Measurements from ENCODE around the gene ST3GAL5. TPM values are rescaled to one million over a fixed set of nuclear protein-coding genes. Genes with fewer than 3 reads are reported as not detected.
A peak's percentile ranks its signal among the peaks of the same experiment; 100 is the strongest.

The ST3GAL5 gene
- total RNA-seq, 1 donor from 2014 or later, result 20.0 TPM

DNA sequence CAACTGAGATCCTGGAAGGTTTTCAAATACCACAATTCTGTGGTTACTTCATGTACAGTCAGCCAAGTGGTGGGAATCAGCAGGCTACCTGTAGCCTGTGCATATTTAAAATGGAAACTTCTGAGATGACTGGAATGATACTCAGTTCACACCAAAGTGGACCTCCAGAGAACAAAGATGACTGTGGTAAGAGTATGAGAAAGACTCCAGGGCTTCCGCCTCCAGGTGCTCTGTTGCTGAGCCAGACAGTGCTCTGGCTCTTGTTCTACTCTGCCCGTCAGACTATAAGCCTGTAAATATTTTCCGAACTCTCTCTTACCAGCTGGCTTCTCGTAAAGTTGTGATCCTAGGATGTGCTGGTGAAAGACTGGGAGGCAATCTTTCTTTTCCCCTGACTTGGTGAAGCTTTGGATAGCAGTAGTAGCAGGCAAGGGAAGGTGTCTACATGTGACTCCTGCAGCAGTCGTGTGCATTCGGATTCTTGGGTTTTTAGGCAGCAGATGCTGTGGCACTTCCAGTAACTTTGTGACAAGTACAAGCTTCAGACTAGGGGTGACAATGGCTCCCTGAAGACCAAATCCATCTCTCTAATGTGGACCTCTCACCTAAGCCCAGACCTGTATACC lies 23.1 kb downstream of the ST3GAL5 start:
- peaks cover 15% of the 10 kb centered on the region for H3K4me1 Mint-ChIP-seq (ENCODE audit: low read depth, unreplicated experiment)
- no peak overlapping the region for H3K4me3 Mint-ChIP-seq (ENCODE audit: unreplicated experiment)
- H3K27me3 Mint-ChIP-seq (ENCODE audit: low read depth, unreplicated experiment), result no peaks in the 10 kb centered on the region
- FAIRE-seq (no peak), DNase-seq (ENCODE audit: low read depth) (peak; percentile 92)
- peaks cover 4% of the 10 kb centered on the region for H3K36me3 ChIP-seq (ENCODE audit: insufficient read depth, low read length)
- H3K4me2 ChIP-seq (ENCODE audit: low read length), result peak overlapping the region; percentile 2
- no peaks in the 10 kb centered on the region for H3K9me3 ChIP-seq (ENCODE audit: insufficient read depth, low read depth, low read length)
- TF ChIP-seq CTCF (IDR thresholded peaks at IDR 0.05; ENCODE audit: insufficient read depth, low read depth, low read length), result no peak
- peaks cover 7% of the 10 kb centered on the region for H3K36me3 Mint-ChIP-seq (ENCODE audit: low read depth, unreplicated experiment)
- no peak overlapping the region for H3K9ac ChIP-seq (ENCODE audit: low read length)
- no peaks in the 10 kb centered on the region for H3K9me3 Mint-ChIP-seq (ENCODE audit: unreplicated experiment)
- peaks cover 21% of the 10 kb centered on the region for H3K4me1 ChIP-seq (ENCODE audit: insufficient read depth, low read length)
- no peak overlapping the region for H3K4me3 ChIP-seq (ENCODE audit: insufficient read depth, low read depth, low read length)
- no peak overlapping the region for H3K27ac ChIP-seq (ENCODE audit: low read depth, low read length)
- H3K27ac Mint-ChIP-seq (ENCODE audit: unreplicated experiment), result no peak overlapping the region
- no peak overlapping the region for H2AFZ ChIP-seq (ENCODE audit: low read depth, low read length)
- no peaks in the 10 kb centered on the region for H3K27me3 ChIP-seq (ENCODE audit: insufficient read depth, low read length)
- H4K20me1 ChIP-seq (ENCODE audit: insufficient read depth, low read length), result peaks cover 36% of the 10 kb centered on the region
- H3K79me2 ChIP-seq (ENCODE audit: insufficient read depth, low read length), result peaks cover 7% of the 10 kb centered on the region

DNA sequence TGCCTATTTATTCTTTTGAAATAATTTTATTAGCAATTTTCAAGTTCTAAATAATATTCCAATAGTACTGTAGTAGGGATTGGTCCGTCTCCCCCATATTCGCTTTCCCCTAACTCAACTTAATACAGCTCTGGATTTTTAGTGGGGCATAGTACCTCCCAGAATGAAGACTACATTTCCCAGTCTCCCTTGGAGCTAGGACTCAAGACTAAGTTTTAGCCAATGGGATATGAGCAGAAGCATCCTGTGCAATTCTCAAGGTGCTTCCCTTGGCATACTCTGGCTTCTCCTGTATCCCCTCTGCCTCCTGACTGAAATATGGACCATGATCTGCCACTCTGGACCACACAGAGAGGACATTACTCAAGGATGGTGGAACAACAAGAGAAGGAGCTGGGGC lies 24.1 kb downstream of the ST3GAL5 start:
- no peak overlapping the region for H3K4me3 Mint-ChIP-seq (ENCODE audit: unreplicated experiment)
- Histone ChIP-seq H3K4me3 (ENCODE audit: insufficient read depth, low read depth, low read length) (no peak overlapping the region), H3K79me2 (ENCODE audit: insufficient read depth, low read length) (peaks cover 5% of the 10 kb centered on the region), H3K36me3 (ENCODE audit: insufficient read depth, low read length) (peaks cover 4% of the 10 kb centered on the region), H4K20me1 (ENCODE audit: insufficient read depth, low read length) (peaks cover 36% of the 10 kb centered on the region), H2AFZ (ENCODE audit: low read depth, low read length) (no peak overlapping the region), H3K9ac (ENCODE audit: low read length) (no peak overlapping the region), H3K9me3 (ENCODE audit: insufficient read depth, low read depth, low read length) (no peaks in the 10 kb centered on the region), H3K4me2 (ENCODE audit: low read length) (no peak overlapping the region), H3K4me1 (ENCODE audit: insufficient read depth, low read length) (peaks cover 21% of the 10 kb centered on the region), H3K27me3 (ENCODE audit: insufficient read depth, low read length) (no peaks in the 10 kb centered on the region), H3K27ac (ENCODE audit: low read depth, low read length) (no peak overlapping the region)
- FAIRE-seq (no peak), DNase-seq (ENCODE audit: low read depth) (no peak)
- no peak for TF ChIP-seq EZH2 (IDR thresholded peaks at IDR 0.05; ENCODE audit: insufficient read depth, low read length)
- TF ChIP-seq CTCF (IDR thresholded peaks at IDR 0.05; ENCODE audit: insufficient read depth, low read depth, low read length), result no peak
- no peaks in the 10 kb centered on the region for H3K27me3 Mint-ChIP-seq (ENCODE audit: low read depth, unreplicated experiment)
- H3K9me3 Mint-ChIP-seq (ENCODE audit: unreplicated experiment), result no peaks in the 10 kb centered on the region
- no peak overlapping the region for H3K27ac Mint-ChIP-seq (ENCODE audit: unreplicated experiment)
- H3K4me1 Mint-ChIP-seq (ENCODE audit: low read depth, unreplicated experiment), result peaks cover 15% of the 10 kb centered on the region
- peaks cover 7% of the 10 kb centered on the region for H3K36me3 Mint-ChIP-seq (ENCODE audit: low read depth, unreplicated experiment)

DNA sequence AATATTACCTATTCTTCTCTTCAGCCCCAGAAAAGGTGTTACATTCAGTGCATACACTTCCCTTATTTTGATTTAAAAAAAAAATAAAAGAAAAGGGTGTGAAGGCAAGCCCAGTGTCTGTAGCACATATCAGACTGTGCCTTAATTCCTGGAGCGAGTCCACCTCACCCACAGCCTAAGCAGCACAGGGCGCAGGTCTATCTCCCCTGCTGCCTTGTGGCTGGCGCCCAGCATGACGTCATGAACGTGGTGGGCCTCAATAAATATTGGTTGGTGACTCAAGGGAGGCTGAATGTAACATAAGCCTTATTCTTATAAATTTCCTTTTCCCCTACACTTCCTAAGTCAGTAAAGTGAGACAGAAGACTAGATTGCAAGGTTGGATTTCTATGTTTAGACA lies 26.4 kb downstream of the ST3GAL5 start:
- H3K27me3 ChIP-seq (ENCODE audit: insufficient read depth, low read length), result no peaks in the 10 kb centered on the region
- peaks cover 21% of the 10 kb centered on the region for H3K4me1 ChIP-seq (ENCODE audit: insufficient read depth, low read length)
- FAIRE-seq (no peak), DNase-seq (ENCODE audit: low read depth) (peak; percentile 50)
- Mint-ChIP-seq H3K4me1 (ENCODE audit: low read depth, unreplicated experiment) (peaks cover 17% of the 10 kb centered on the region), H3K9me3 (ENCODE audit: unreplicated experiment) (no peaks in the 10 kb centered on the region), H3K27me3 (ENCODE audit: low read depth, unreplicated experiment) (no peaks in the 10 kb centered on the region), H3K36me3 (ENCODE audit: low read depth, unreplicated experiment) (peaks cover 7% of the 10 kb centered on the region), H3K27ac (ENCODE audit: unreplicated experiment) (no peak overlapping the region), H3K4me3 (ENCODE audit: unreplicated experiment) (no peak overlapping the region)
- no peak overlapping the region for H2AFZ ChIP-seq (ENCODE audit: low read depth, low read length)
- peaks cover 8% of the 10 kb centered on the region for H3K36me3 ChIP-seq (ENCODE audit: insufficient read depth, low read length)
- TF ChIP-seq EZH2 (IDR thresholded peaks at IDR 0.05; ENCODE audit: insufficient read depth, low read length) (no peak), CTCF (IDR thresholded peaks at IDR 0.05; ENCODE audit: insufficient read depth, low read depth, low read length) (no peak)
- no peak overlapping the region for H3K27ac ChIP-seq (ENCODE audit: low read depth, low read length)
- no peak overlapping the region for H3K4me2 ChIP-seq (ENCODE audit: low read length)
- no peak overlapping the region for H3K9ac ChIP-seq (ENCODE audit: low read length)
- no peaks in the 10 kb centered on the region for H3K9me3 ChIP-seq (ENCODE audit: insufficient read depth, low read depth, low read length)
- no peaks in the 10 kb centered on the region for H3K79me2 ChIP-seq (ENCODE audit: insufficient read depth, low read length)
- H3K4me3 ChIP-seq (ENCODE audit: insufficient read depth, low read depth, low read length), result no peak overlapping the region
- H4K20me1 ChIP-seq (ENCODE audit: insufficient read depth, low read length), result peaks cover 35% of the 10 kb centered on the region

Measured in astrocyte (in vitro differentiated cells and primary cell).